ENCODE data around the gene DYNC1LI2.

The DYNC1LI2 gene

DNA sequence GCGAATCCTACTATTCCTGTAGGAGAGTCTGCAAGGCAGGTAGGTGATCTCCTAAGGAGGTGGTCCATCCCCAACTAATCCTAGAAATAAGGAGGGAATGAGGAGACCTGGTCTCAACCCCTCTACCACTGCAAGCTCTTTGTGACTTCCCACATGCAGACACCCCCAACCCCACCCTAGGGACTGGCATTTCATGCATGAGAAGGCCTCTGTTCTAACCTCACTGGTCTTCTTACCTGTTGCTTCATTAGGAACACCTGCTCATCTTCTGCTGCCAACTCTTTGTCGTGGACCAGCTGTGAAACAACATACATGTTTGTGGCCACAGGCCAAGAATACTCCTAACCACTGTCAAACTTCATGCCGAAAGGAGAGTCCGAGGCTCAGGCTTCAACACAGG lies 22.6 kb downstream of the DYNC1LI2 start:
- no peak for DNase-seq (ENCODE audit: low spot score)
- CTCF ChIA-PET: interaction anchor here (1.5 to 1.9 kb wide), 2 partner anchors 10 to 139 kb away, joined by 7 to 11 read pairs; no protein-coding TSS in a partner anchor
- peak overlapping the region; percentile 38 for H3K27ac ChIP-seq
- POLR2A ChIA-PET (ENCODE audit: low non-redundant PET): no interaction called here
- TF ChIP-seq, protein P1, sequence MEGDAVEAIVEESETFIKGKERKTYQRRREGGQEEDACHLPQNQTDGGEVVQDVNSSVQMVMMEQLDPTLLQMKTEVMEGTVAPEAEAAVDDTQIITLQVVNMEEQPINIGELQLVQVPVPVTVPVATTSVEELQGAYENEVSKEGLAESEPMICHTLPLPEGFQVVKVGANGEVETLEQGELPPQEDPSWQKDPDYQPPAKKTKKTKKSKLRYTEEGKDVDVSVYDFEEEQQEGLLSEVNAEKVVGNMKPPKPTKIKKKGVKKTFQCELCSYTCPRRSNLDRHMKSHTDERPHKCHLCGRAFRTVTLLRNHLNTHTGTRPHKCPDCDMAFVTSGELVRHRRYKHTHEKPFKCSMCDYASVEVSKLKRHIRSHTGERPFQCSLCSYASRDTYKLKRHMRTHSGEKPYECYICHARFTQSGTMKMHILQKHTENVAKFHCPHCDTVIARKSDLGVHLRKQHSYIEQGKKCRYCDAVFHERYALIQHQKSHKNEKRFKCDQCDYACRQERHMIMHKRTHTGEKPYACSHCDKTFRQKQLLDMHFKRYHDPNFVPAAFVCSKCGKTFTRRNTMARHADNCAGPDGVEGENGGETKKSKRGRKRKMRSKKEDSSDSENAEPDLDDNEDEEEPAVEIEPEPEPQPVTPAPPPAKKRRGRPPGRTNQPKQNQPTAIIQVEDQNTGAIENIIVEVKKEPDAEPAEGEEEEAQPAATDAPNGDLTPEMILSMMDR (conservative IDR thresholded peaks at IDR 0.05; ENCODE audit: low read depth): no peak

DNA sequence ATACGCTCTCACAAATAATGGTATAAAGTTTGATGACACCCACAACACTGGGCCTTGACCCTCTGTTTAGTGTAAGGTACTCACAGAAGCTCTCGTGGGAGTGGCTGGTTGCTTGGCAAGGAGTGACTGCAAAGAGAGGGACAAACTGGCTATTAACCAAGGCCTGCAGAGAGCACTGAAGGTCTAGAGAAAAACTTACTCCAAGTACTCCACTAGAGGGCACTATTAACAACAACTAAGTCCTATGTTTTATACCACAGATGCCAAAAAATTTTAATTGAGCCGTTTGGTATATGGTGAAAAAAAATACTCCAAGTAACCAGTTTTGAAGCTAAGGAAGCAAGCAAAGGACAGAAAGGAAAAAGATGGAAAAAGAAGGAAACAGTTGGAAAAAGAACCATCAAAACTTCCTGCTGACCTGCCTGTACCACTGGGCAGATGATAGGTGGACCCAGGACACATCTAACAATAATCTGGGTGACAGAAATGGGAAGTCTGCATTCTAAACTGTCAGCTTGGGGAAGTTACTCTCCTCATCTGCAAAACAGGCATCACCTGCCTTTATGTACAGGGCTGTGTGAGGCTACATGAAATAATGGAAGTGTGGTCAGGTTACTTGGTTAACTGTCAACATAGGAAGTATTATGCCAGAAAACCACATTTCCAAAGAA lies 23.2 kb downstream of the DYNC1LI2 start:
- DNase-seq (ENCODE audit: low spot score): peak; percentile 55
- ChIA-PET CTCF (interaction anchor here (1.0 to 1.9 kb wide), 3 partner anchors 10 to 139 kb away, joined by 3 to 11 read pairs (median 7); no protein-coding TSS in a partner anchor), POLR2A (ENCODE audit: low non-redundant PET) (no interaction called here)
- TF ChIP-seq, protein P1 (conservative IDR thresholded peaks at IDR 0.05; ENCODE audit: low read depth): peak; percentile 77
- no peak overlapping the region; the same call in 1 of the 2 replicates for H3K27ac ChIP-seq

DNA sequence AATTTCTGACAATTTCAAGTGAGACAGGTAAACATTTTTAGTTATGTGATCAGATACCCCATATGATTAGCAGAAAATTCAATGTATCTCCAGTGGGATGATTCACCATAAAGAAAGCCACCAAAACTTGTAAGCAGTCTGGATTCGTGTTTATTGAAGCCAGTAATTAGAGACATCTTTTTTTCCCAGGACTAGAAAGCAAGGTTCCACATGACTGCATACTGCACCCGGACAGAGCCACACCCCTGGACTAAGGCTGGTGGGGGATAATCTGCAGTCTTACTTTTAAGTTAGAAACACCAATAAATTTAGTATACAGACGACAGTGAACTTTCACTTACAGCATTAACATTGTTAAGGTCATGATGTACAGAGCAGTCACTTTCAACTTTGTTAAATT lies 30.6 kb downstream of the DYNC1LI2 start:
- POLR2A ChIA-PET (ENCODE audit: low non-redundant PET): no interaction called here
- CTCF ChIA-PET: interaction anchor here (0.7 kb wide), 1 partner anchor 9 kb away, joined by 5 read pairs; no protein-coding TSS in a partner anchor
- H3K27ac ChIP-seq: no peak overlapping the region
- TF ChIP-seq, protein P1 (conservative IDR thresholded peaks at IDR 0.05; ENCODE audit: low read depth): no peak
- no peak for DNase-seq (ENCODE audit: low spot score)

DNA sequence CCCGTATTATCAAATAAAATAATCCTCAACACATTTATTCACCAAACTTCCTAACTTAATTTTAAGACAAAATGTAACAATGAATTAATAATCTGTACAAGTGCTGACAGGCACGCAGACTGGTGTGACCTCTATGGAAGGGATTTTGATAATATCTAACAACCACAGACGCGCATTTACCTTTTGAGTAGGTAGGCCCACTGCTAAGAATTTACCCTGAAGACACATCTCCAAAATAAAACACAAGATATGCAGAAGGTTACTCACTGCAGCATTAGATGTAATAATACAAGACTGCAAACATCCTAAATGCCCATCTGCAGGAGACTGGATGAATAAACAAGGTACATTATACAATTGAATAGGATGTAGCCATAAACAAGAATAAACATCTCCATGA lies 32.2 kb downstream of the DYNC1LI2 start:
- H3K27ac ChIP-seq: no peak overlapping the region
- ChIA-PET CTCF (interaction anchor here (1.7 kb wide), 1 partner anchor 9 kb away, joined by 7 read pairs; no protein-coding TSS in a partner anchor), POLR2A (ENCODE audit: low non-redundant PET) (no interaction called here)
- TF ChIP-seq, protein P1 (conservative IDR thresholded peaks at IDR 0.05; ENCODE audit: low read depth): no peak
- no peak for DNase-seq (ENCODE audit: low spot score)

DNA sequence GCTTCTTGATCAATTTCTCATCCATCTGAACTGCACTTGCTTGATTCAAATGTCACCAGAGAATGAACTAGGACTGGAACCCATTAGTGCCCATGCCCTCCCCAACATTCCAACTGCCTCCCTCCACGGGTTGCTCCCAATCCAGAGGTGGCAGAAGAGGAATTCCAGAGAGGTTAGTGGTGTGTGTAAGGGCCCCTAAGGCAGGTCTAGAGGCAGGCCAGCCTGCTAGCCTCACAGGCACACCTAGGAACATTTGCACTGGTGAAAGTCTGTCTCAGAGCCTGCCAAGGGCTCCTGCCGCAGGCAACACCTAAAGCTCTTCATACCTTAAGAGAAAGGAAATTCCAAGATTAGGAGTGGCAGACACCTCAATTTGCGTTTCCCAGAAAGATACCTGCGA lies 33.6 kb downstream of the DYNC1LI2 start:
- CTCF ChIA-PET: interaction anchor here (0.6 to 1.7 kb wide), 3 partner anchors 10 to 67 kb away, joined by 3 to 7 read pairs (median 3); no protein-coding TSS in a partner anchor
- POLR2A ChIA-PET (ENCODE audit: low non-redundant PET): no interaction called here
- DNase-seq (ENCODE audit: low spot score): no peak
- TF ChIP-seq, protein P1 (conservative IDR thresholded peaks at IDR 0.05; ENCODE audit: low read depth): no peak
- peak overlapping the region; percentile 45 for H3K27ac ChIP-seq

DNA sequence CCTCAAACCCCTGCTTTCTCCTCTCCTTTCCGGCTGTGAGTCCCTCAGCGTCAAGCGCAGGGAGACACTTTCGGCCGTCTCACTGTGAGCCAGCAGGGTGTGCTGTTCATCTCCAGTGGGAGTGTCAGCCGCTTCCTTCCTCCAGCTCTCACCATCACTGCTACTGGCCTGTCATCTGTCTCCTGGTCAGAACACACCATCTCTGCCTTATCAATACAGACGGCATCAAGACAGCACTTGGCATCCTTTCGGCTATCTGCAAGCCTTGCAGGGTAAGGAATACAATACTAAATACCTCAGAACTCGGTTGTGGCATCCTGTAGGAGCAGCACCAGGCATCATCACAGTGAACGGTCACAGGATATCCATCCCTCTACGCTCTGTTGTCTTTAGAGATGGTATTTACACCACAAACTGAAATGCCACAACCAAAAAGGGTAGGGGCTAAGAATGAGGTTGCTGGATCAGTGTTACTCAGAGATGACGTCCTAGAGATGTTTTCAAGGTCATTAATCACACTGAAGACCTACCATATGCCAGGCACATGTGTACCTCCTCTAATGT lies 34.2 kb downstream of the DYNC1LI2 start:
- DNase-seq (ENCODE audit: low spot score): no peak

More for the DNA sequence above, 34.2 kb downstream of the DYNC1LI2 start:
- ChIA-PET CTCF (interaction anchor here (0.6 to 0.7 kb wide), 2 partner anchors 20 to 67 kb away, joined by 3 read pairs; no protein-coding TSS in a partner anchor), POLR2A (ENCODE audit: low non-redundant PET) (interaction anchor here (0.6 kb wide), 1 partner anchor 31 kb away, joined by 12 read pairs; no protein-coding TSS in a partner anchor)
- TF ChIP-seq, protein P1 (conservative IDR thresholded peaks at IDR 0.05; ENCODE audit: low read depth): no peak
- H3K27ac ChIP-seq: no peak overlapping the region
